GM12892 (cell line): ENCODE results near the gene SLC35F1.

ENCODE experiments used
- POLR2A ChIP-seq: IDR thresholded peaks from 2 replicates; pipeline ENCODE4 v1.6.1; 2011; ENCODE audit warnings: low read depth, low read length, control low read depth
- POLR2AphosphoS5 ChIP-seq: IDR thresholded peaks from 2 replicates; pipeline ENCODE4 v1.6.1; 2011; ENCODE audit warnings: low read depth, low read length, control low read depth
- TAF1 ChIP-seq: IDR thresholded peaks from 2 replicates; pipeline ENCODE4 v1.6.1; 2011; ENCODE audit warnings: low read depth, mild to moderate bottlenecking, control low read depth, low read length, borderline replicate concordance

DNA sequence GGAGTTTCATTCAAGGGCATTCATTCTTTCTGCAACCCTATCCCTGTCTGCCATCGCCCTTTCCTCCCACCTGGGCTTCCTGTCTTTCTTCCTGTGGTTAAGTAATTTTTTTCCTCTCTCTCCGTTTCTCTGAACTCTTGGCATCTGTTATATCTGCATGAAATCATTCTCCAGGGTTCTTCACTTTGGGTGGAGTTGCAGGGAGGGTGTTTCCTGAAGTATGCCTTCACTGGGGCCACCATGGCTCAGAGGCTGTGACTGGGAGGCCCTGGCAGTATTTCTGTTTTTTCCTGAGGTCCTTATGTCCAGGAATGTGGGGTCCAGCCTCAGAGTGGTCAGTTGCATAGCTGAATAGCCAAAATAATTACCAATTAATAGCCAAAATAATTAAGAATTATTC is 137.2 kb downstream of the SLC35F1 start:
- TF ChIP-seq POLR2A (no peak), POLR2AphosphoS5 (no peak), TAF1 (no peak)
